ENCODE data around the gene NREP. TPM values are rescaled to one million over a fixed set of nuclear protein-coding genes. Genes with fewer than 3 reads are reported as not detected.

Gene NREP, protein sequence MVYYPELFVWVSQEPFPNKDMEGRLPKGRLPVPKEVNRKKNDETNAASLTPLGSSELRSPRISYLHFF
- 68.3 and 234 TPM in 2 replicates for total RNA-seq

DNA sequence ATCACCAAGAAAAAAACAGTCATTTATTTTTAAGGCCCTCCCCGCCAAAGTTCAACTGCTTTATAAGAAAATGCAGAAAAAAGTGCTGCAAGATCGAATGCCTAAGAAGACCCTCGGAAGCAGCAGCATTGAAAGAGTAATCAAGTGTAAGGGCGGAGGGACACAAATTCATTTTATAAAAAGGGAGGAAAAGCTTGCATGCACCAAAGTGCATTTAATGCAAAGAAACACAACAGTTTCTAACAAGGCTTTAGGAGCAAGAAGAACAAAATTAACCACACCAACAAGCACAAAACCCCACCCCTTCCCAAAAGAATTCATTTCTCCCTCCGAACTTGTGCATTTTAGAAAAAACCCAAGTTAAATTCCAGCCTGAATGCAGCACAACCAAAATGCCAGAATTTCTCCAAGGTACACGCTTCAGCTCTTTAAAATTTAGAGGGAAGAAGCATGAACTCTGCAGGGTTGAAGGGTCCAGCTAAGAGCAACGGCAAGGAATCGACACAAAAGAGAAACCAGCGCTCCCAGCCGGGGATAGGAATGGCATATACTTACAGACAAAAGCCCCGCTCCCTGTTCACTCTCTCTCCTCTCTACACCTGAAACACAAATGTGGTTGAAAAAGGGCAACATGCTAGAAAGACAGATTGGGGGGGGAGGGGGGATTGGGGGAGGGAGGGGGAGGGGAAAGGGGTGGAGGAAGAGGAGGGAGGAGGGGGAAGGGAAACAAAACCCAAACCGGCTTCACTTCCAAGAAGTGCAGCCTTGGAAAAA is at the start of gene NREP:
Gene NREP (minus strand): TSS at position 614 of the 774 bp plus-strand sequence. CDS start 1,422 bp downstream, outside the sequence.

Small RNAs within 50 kb of the gene (small RNA-seq; reads per million reads assigned to genes)
- gene RN7SKP57 (ENCODE audit: low replicate concordance) = not detected

Other genes starting within 250 kb of the NREP start
- 181 and 348 TPM in 2 replicates for gene STARD4, start 244.7 kb downstream of the NREP start, total RNA-seq

All from placental pericyte (primary cell).